SK-N-SH treated with all-trans-retinoic acid at 6 μM for 48 hours (cell line): ENCODE results near the gene NFIX.

Experiments used
- ATAC-seq: fragments of 200-7000 bp; cut with Tn5 transposase; 3 replicates; pipeline ENCODE4 v1.9.1; 2020; ENCODE audit warnings: mild to moderate bottlenecking, moderate library complexity
- BACH2 ChIP-seq: fragments of 250-450 bp; sonication (Bioruptor Pico); IDR thresholded peaks from 2 replicates; pipeline ENCODE4 v1.9.0; 2021; ENCODE audit warnings: mild to moderate bottlenecking, borderline replicate concordance
- CSDC2 ChIP-seq: fragments of 250-450 bp; sonication (Bioruptor Pico); IDR thresholded peaks from 2 replicates; pipeline ENCODE4 v1.5.0; 2020; ENCODE audit warnings: mild to moderate bottlenecking, moderate library complexity
- ESRRG ChIP-seq: fragments of 250-450 bp; sonication (Bioruptor Pico); IDR thresholded peaks from 2 replicates; pipeline ENCODE4 v1.6.1; 2021; ENCODE audit warnings: mild to moderate bottlenecking
- GLIS3 ChIP-seq: fragments of 250-450 bp; sonication (Bioruptor Pico); IDR thresholded peaks from 2 replicates; pipeline ENCODE4 v1.5.0; 2020; ENCODE audit warnings: mild to moderate bottlenecking, moderate library complexity
- ISL1 ChIP-seq: fragments of 250-450 bp; sonication (Bioruptor Pico); IDR thresholded peaks from 2 replicates; pipeline ENCODE4 v2.1.2; 2022; ENCODE audit warnings: mild to moderate bottlenecking, moderate library complexity
- OSR1 ChIP-seq: fragments of 250-450 bp; sonication (Bioruptor Pico); IDR thresholded peaks from 2 replicates; pipeline ENCODE4 v1.8.0; 2022; ENCODE audit warnings: moderate library complexity, mild to moderate bottlenecking, inconsistent platforms
- PPARA ChIP-seq: fragments of 250-450 bp; sonication (Bioruptor Pico); IDR thresholded peaks from 2 replicates; pipeline ENCODE4 v1.5.0; 2020; ENCODE audit warnings: mild to moderate bottlenecking, borderline replicate concordance
- RARB ChIP-seq: fragments of 250-450 bp; sonication (Bioruptor Pico); IDR thresholded peaks from 2 replicates; pipeline ENCODE4 v1.8.0; 2021; ENCODE audit warnings: mild to moderate bottlenecking, moderate library complexity
- TCF4 ChIP-seq: fragments of 250-450 bp; sonication (Bioruptor Pico); IDR thresholded peaks from 2 replicates; pipeline ENCODE4 v1.8.0; 2021; ENCODE audit warnings: mild to moderate bottlenecking, moderate library complexity, borderline replicate concordance
- TOX ChIP-seq: fragments of 250-450 bp; sonication (Bioruptor Pico); IDR thresholded peaks from 2 replicates; pipeline ENCODE4 v1.8.0; 2021; ENCODE audit warnings: mild to moderate bottlenecking, moderate library complexity, borderline replicate concordance
- ZC3H10 ChIP-seq: fragments of 250-450 bp; sonication (Bioruptor Pico); IDR thresholded peaks from 2 replicates; pipeline ENCODE4 v1.5.1; 2021; ENCODE audit warnings: mild to moderate bottlenecking, moderate library complexity
- ZFP3 ChIP-seq: fragments of 250-450 bp; sonication (Bioruptor Pico); IDR thresholded peaks from 2 replicates; pipeline ENCODE4 v1.5.0; 2020; ENCODE audit warnings: mild to moderate bottlenecking, moderate library complexity
- ZNF70 ChIP-seq: fragments of 450-650 bp; formaldehyde crosslinking; IDR thresholded peaks from 2 replicates; pipeline ENCODE4 v1.5.0; 2020; ENCODE audit warnings: mild to moderate bottlenecking, moderate library complexity
- TF ChIP-seq, protein P1 (sequence below): fragments of 250-450 bp; sonication (Bioruptor Pico); IDR thresholded peaks from 2 replicates; pipeline ENCODE4 v1.8.0; 2020; ENCODE audit warnings: mild to moderate bottlenecking, moderate library complexity, borderline replicate concordance
- TF ChIP-seq, protein P2 (sequence below): fragments of 250-450 bp; sonication (Bioruptor Pico); IDR thresholded peaks from 2 replicates; pipeline ENCODE4 v1.5.0; 2020; ENCODE audit warnings: mild to moderate bottlenecking, moderate library complexity
- TF ChIP-seq, protein P3 (sequence below): fragments of 250-450 bp; sonication (Bioruptor Pico); IDR thresholded peaks from 2 replicates; pipeline ENCODE4 v1.5.1; 2020; ENCODE audit warnings: low read depth, mild to moderate bottlenecking, moderate library complexity
- TF ChIP-seq, protein P4 (sequence below): fragments of 250-450 bp; sonication (Bioruptor Pico); IDR thresholded peaks from 2 replicates; pipeline ENCODE4 v1.5.1; 2021; ENCODE audit warnings: mild to moderate bottlenecking, moderate library complexity
- TF ChIP-seq, protein P5 (sequence below): fragments of 250-450 bp; sonication (Bioruptor Pico); IDR thresholded peaks from 2 replicates; pipeline ENCODE4 v1.8.0; 2021; ENCODE audit warnings: low read depth, mild to moderate bottlenecking, moderate library complexity, borderline replicate concordance

NFIX gene

DNA sequence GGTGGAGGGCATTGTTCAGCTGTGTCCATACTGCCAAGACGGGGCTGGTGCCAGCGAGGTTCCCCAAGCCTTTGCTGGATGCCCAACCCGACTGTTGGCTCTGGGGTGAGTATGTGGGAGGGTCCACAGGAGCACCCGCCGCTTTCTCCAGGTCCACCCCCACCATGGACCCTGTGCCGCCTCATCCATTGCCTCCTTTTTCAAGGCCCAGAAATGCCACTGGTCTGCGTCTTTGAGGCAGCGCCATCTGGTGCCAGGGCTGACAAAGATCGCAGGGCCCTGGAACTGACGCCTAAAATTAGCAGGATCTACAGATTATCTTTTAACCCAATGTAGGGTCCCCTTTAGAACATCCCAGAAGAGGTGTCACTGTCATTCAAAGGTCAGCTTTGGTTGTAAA, 34.6 kb downstream of the NFIX start:
- no peak for ATAC-seq
- no peak for TF ChIP-seq PPARA (CRISPR knock-in tag)
- TF ChIP-seq OSR1 (CRISPR knock-in tag): no peak
- TF ChIP-seq ZC3H10 (CRISPR knock-in tag): no peak
- TF ChIP-seq, protein P1, sequence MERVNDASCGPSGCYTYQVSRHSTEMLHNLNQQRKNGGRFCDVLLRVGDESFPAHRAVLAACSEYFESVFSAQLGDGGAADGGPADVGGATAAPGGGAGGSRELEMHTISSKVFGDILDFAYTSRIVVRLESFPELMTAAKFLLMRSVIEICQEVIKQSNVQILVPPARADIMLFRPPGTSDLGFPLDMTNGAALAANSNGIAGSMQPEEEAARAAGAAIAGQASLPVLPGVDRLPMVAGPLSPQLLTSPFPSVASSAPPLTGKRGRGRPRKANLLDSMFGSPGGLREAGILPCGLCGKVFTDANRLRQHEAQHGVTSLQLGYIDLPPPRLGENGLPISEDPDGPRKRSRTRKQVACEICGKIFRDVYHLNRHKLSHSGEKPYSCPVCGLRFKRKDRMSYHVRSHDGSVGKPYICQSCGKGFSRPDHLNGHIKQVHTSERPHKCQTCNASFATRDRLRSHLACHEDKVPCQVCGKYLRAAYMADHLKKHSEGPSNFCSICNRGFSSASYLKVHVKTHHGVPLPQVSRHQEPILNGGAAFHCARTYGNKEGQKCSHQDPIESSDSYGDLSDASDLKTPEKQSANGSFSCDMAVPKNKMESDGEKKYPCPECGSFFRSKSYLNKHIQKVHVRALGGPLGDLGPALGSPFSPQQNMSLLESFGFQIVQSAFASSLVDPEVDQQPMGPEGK (CRISPR knock-in tag): no peak
- TF ChIP-seq ZNF70: no peak
- TF ChIP-seq ZFP3 (CRISPR knock-in tag): no peak
- no peak for TF ChIP-seq ESRRG (CRISPR knock-in tag)
- no peak for TF ChIP-seq ISL1
- TF ChIP-seq TOX: no peak
- TF ChIP-seq CSDC2 (CRISPR knock-in tag): no peak
- no peak for TF ChIP-seq RARB (CRISPR knock-in tag)
- TF ChIP-seq, protein P2, sequence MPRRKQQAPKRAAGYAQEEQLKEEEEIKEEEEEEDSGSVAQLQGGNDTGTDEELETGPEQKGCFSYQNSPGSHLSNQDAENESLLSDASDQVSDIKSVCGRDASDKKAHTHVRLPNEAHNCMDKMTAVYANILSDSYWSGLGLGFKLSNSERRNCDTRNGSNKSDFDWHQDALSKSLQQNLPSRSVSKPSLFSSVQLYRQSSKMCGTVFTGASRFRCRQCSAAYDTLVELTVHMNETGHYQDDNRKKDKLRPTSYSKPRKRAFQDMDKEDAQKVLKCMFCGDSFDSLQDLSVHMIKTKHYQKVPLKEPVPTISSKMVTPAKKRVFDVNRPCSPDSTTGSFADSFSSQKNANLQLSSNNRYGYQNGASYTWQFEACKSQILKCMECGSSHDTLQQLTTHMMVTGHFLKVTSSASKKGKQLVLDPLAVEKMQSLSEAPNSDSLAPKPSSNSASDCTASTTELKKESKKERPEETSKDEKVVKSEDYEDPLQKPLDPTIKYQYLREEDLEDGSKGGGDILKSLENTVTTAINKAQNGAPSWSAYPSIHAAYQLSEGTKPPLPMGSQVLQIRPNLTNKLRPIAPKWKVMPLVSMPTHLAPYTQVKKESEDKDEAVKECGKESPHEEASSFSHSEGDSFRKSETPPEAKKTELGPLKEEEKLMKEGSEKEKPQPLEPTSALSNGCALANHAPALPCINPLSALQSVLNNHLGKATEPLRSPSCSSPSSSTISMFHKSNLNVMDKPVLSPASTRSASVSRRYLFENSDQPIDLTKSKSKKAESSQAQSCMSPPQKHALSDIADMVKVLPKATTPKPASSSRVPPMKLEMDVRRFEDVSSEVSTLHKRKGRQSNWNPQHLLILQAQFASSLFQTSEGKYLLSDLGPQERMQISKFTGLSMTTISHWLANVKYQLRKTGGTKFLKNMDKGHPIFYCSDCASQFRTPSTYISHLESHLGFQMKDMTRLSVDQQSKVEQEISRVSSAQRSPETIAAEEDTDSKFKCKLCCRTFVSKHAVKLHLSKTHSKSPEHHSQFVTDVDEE: no peak
- no peak for TF ChIP-seq BACH2 (CRISPR knock-in tag)
- no peak for TF ChIP-seq TCF4 (CRISPR knock-in tag)
- TF ChIP-seq, protein P3, sequence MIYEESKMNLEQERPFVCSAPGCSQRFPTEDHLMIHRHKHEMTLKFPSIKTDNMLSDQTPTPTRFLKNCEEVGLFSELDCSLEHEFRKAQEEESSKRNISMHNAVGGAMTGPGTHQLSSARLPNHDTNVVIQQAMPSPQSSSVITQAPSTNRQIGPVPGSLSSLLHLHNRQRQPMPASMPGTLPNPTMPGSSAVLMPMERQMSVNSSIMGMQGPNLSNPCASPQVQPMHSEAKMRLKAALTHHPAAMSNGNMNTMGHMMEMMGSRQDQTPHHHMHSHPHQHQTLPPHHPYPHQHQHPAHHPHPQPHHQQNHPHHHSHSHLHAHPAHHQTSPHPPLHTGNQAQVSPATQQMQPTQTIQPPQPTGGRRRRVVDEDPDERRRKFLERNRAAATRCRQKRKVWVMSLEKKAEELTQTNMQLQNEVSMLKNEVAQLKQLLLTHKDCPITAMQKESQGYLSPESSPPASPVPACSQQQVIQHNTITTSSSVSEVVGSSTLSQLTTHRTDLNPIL (CRISPR knock-in tag): no peak
- TF ChIP-seq, protein P4, sequence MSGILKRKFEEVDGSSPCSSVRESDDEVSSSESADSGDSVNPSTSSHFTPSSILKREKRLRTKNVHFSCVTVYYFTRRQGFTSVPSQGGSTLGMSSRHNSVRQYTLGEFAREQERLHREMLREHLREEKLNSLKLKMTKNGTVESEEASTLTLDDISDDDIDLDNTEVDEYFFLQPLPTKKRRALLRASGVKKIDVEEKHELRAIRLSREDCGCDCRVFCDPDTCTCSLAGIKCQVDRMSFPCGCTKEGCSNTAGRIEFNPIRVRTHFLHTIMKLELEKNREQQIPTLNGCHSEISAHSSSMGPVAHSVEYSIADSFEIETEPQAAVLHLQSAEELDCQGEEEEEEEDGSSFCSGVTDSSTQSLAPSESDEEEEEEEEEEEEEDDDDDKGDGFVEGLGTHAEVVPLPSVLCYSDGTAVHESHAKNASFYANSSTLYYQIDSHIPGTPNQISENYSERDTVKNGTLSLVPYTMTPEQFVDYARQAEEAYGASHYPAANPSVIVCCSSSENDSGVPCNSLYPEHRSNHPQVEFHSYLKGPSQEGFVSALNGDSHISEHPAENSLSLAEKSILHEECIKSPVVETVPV: no peak
- TF ChIP-seq, protein P5, sequence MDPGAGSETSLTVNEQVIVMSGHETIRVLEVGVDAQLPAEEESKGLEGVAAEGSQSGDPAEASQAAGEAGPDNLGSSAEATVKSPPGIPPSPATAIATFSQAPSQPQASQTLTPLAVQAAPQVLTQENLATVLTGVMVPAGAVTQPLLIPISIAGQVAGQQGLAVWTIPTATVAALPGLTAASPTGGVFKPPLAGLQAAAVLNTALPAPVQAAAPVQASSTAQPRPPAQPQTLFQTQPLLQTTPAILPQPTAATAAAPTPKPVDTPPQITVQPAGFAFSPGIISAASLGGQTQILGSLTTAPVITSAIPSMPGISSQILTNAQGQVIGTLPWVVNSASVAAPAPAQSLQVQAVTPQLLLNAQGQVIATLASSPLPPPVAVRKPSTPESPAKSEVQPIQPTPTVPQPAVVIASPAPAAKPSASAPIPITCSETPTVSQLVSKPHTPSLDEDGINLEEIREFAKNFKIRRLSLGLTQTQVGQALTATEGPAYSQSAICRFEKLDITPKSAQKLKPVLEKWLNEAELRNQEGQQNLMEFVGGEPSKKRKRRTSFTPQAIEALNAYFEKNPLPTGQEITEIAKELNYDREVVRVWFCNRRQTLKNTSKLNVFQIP (CRISPR knock-in tag): no peak
- no peak for TF ChIP-seq GLIS3

DNA sequence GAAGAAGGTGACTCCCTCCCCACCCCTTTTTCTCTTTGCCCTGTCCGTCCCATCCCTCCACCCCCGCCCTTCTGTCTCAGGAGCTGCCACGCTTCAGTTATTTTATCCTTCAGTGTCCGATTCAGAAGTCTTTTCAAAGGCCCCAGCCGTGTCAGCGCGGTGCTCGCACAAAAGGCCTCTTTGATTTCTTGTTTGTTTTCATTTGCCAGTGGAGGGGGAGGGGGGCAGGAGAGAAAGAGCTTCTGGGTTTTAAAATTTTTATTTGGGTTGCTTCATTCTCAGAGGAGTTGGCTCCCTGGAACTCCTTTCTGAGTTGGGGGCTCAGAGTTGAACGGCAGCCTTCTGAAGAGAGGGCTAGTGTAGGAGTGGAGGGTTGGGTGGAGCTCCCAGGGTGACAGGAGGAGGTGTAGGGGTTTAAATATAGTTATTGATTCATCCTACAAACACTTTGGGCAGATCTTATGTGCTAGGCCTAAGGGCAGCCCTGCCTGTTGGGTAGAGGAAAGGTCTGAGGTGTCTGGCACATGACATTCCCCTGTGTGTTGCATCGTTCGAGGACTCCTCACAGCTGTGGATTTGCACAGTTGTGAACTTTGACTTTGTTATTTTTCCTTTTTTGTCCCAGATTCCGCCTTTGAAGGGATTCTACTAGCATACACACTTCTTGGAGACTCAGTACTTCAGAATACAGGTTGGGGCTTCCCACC, 36.8 kb downstream of the NFIX start:
- TF ChIP-seq, protein P5 (CRISPR knock-in tag): no peak
- no peak for TF ChIP-seq CSDC2 (CRISPR knock-in tag)
- TF ChIP-seq, protein P3 (CRISPR knock-in tag): no peak
- no peak for TF ChIP-seq GLIS3
- TF ChIP-seq, protein P1 (CRISPR knock-in tag): no peak
- no peak for TF ChIP-seq TCF4 (CRISPR knock-in tag)
- TF ChIP-seq, all 23 proteins: peak for 0
- no peak for ATAC-seq
